ENCODE data around the gene SH2D4B.
A peak's percentile ranks its signal among the peaks of the same experiment; 100 is the strongest.

The SH2D4B gene

GRCh38 chr10:80662429-80663261, 124.9 kb downstream of the SH2D4B start:
- TF ChIP-seq, protein P1, sequence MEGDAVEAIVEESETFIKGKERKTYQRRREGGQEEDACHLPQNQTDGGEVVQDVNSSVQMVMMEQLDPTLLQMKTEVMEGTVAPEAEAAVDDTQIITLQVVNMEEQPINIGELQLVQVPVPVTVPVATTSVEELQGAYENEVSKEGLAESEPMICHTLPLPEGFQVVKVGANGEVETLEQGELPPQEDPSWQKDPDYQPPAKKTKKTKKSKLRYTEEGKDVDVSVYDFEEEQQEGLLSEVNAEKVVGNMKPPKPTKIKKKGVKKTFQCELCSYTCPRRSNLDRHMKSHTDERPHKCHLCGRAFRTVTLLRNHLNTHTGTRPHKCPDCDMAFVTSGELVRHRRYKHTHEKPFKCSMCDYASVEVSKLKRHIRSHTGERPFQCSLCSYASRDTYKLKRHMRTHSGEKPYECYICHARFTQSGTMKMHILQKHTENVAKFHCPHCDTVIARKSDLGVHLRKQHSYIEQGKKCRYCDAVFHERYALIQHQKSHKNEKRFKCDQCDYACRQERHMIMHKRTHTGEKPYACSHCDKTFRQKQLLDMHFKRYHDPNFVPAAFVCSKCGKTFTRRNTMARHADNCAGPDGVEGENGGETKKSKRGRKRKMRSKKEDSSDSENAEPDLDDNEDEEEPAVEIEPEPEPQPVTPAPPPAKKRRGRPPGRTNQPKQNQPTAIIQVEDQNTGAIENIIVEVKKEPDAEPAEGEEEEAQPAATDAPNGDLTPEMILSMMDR (IDR thresholded peaks at IDR 0.05): peak; percentile 95

DNA sequence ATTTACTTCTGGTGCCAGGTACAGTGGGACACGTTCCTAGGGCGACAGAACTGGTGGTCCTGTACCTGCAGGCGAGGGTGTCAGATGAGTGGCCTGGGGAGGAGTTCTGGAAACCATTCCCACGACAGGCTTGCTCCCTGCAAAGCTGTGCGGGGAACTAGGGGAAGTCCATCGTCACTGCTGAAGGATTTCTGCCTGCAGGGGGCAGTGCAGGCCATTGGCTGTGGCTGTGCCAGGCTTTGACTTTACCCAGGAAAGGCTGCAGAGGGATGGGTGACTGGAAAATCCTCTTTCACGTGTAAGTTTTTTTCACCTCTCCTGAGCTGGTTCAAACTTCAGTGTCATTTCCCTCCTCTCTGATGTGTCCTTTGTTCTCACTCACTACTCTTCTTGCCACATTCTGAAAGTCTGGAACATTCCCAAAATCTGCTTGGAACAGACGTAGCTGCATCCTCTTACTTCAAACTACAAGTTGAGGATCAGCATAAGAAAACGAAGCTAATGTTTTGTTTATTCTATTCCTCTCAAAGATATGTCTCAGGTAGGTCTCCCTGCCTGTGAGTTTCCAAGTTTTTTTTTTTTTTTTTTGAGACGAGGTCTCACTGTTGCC, 126.5 kb downstream of the SH2D4B start:
- TF ChIP-seq, protein P1 (IDR thresholded peaks at IDR 0.05): peak; percentile 96

- TF ChIP-seq, protein P1 (IDR thresholded peaks at IDR 0.05): no peak
Measured at GRCh38 chr10:80669485-80669884, 131.8 kb downstream of the SH2D4B start.

DNA sequence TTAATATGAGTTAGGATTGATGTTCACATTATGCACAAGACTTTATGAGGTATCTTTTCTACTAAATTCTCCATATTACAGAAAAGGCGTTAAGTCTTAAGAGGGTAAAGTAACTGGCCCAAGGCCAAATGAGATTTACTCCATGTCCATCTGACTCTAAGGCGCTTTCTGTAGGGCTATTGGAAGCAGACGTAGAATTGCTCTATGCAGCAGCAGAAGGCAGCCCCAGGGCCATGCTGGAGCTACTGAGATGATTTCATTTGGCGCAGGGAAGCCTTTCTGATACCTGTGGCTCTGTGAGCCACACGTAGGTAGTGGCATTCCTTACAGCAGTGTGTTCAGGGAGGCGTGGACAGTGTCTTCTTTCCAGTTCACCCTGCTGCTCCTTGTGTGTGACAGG, 133.1 kb downstream of the SH2D4B start:
- TF ChIP-seq, protein P1 (IDR thresholded peaks at IDR 0.05): no peak

DNA sequence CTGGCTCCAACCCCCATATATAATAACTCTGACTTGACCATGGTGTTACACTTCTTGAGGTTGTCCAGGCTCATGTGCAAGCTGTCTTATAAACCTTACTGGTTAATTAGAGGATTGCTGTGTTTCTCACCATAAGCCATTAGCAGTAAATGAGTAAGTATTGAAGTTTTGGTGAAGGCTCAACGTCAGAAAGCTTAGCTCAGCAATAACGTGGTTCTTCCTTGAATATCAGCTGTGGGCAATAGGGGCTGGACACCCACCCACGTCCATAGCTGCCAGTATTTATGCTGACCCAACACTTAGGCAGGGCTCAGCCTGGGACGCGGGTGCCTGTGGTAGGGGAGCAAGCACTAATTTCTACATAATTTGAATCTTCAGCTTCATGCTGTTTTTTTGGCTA, 134.1 kb downstream of the SH2D4B start:
- TF ChIP-seq, protein P1 (IDR thresholded peaks at IDR 0.05): no peak

- TF ChIP-seq, protein P1 (IDR thresholded peaks at IDR 0.05): no peak
Measured at GRCh38 chr10:80672613-80673012, 134.9 kb downstream of the SH2D4B start.

DNA sequence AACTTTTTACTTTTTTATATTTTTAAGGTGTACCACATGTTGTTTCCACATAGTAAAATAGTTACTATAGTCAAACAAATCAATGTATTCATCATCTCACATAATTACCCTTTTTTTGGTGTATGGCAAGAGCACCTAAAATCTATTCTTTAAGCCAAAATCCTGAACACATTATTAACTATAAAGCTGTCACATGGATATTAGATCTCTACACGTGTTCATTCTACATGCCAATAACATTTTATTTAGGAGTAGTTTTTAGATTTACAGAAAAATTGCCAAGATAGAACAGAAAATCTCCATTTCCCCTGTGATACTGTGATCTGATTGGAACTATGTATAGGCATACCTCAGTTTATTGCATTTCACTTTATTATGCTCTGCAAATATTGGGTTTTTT, 137.1 kb downstream of the SH2D4B start:
- TF ChIP-seq, protein P1 (IDR thresholded peaks at IDR 0.05): no peak
